ENCODE measurements around the gene ZNF534.
"Not testable (repeated sequence)": the region's sequence is repeated elsewhere in the genome, so short reads cannot be mapped to it uniquely, and the experiment has no call there.

Gene ZNF534

DNA sequence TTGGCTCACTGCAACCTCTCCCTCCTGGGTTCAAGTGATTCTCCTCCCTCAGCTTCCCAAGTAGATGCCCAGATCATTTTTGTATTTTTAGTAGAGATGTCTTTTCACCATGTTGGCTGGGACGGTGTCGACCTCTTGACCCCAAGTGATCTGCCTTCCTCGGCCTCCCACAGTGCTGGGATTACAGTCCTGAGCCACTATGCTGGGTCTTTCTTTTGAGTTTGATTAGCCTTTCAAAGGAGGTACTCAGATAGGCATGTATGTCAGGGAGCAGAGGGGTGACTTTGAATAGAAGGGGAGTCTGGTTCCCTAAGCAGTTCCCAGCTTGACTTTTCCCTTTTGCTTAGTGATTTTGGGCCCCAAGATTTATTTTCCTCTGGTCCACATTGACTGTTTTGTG lies 71.5 kb downstream of the ZNF534 start:
- DNase-seq = not testable (repeated sequence)

DNA sequence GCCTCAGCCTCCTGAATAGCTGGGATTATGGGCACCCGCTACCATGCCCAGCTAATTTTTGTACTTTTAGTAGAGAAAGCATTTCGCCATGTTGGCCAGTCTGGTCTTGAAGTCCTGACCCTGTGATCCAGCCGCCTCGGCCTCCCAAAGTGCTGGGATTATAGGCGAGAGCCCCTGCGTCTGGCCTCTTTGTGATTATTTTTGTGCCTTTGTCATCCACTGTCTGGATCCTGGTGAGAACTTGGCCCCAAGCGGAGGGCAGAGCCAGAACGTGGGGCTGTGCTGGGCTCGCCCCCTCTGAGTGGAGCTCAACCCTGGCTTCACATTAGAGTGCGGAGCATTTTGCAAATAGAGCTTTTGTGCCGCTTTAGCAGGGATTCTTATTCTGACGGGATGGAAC lies 72.0 kb downstream of the ZNF534 start:
- not testable (repeated sequence) for DNase-seq
